ENCODE data around the gene KRTAP12-3. TPM values are rescaled to one million over a fixed set of nuclear protein-coding genes. Genes with fewer than 3 reads are reported as not detected.

The KRTAP12-3 gene
- total and polyA plus RNA-seq, 9 of the 15 experiments (the other 6 are each of a cell fraction or from before 2014, with no cell fraction given): not detected

DNA sequence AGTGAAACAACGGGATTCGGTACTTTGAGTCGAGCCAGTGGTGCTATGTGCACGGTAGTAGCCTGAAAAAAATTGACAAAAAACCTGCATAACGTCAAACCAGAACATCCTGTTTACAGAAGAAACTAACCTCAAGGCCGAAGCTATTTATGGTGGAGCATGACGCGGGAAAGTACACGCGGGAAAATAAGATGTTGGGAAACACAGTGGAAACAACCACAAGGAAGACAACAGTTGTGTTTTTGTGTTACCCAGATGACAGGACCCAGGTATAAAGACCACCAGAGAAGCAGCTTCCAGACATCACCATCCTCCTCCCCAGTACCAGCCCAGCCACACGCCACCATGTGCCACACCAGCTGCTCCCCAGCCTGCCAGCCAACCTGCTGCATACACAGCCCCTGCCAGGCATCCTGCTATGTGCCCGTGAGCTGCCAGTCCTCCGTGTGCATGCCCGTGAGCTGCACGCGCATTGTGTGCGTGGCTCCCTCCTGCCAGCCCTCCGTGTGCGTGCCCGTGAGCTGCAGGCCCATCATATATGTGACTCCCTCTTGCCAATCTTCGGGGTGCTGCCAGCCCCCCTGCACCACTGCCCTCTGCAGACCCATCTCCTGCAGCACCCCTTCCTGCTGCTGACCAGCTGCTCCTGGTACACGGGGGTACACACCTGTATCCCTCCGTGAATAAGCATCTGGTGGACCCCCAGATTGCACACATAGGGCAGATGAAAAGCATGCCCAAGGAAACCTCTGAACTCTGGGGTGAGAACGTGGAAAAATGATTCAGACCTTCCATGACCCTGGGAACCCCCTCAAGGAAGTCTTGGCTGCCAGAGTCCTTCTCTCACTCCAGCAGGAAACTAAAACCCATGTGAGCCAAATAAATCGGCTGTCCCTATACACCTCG, at the start of gene KRTAP12-3 (continued):
- TF ChIP-seq SMARCE1 (IDR thresholded peaks at IDR 0.05) (no peak), HDGF (IDR thresholded peaks at IDR 0.05) (no peak), CBX5 (IDR thresholded peaks at IDR 0.05; ENCODE audit: borderline replicate concordance, low read depth) (no peak)
- TF ChIP-seq, protein P1, sequence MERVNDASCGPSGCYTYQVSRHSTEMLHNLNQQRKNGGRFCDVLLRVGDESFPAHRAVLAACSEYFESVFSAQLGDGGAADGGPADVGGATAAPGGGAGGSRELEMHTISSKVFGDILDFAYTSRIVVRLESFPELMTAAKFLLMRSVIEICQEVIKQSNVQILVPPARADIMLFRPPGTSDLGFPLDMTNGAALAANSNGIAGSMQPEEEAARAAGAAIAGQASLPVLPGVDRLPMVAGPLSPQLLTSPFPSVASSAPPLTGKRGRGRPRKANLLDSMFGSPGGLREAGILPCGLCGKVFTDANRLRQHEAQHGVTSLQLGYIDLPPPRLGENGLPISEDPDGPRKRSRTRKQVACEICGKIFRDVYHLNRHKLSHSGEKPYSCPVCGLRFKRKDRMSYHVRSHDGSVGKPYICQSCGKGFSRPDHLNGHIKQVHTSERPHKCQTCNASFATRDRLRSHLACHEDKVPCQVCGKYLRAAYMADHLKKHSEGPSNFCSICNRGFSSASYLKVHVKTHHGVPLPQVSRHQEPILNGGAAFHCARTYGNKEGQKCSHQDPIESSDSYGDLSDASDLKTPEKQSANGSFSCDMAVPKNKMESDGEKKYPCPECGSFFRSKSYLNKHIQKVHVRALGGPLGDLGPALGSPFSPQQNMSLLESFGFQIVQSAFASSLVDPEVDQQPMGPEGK (CRISPR knock-in tag; IDR thresholded peaks at IDR 0.05; ENCODE audit: borderline replicate concordance): no peak

DNA sequence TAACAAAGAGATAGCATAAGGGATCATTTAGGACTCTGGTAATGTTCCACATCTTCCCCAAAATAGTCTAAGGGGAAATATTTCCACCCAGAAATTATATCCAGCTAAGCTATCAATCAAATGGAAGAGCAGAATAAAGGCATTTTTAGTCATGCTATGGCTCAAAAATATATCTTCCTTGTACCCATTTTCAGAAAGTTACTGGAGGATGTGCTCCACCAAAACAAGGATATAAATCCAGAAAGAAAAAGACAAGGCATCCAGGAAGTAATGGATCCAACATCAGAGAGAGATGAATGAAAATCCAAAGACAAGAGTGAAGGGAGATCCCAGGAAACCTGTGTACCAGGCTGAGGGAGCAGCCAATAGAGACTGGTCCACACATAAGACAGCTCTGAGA, 48.5 kb upstream of the KRTAP12-3 start:
- intact Hi-C loops (cut with micrococcal nuclease): no loop called here
- TF ChIP-seq HSF4 (CRISPR knock-in tag; IDR thresholded peaks at IDR 0.05; ENCODE audit: borderline replicate concordance): no peak
- no peak for TF ChIP-seq ZNF165 (CRISPR knock-in tag; IDR thresholded peaks at IDR 0.05; ENCODE audit: borderline replicate concordance)
- TF ChIP-seq ZBED1 (IDR thresholded peaks at IDR 0.05): no peak
- no peak for TF ChIP-seq COPS2 (conservative IDR thresholded peaks at IDR 0.05)
- TF ChIP-seq NCOR1 (IDR thresholded peaks at IDR 0.05): no peak
- TF ChIP-seq ZNF311 (CRISPR knock-in tag; IDR thresholded peaks at IDR 0.05): no peak
- TF ChIP-seq, protein P2, sequence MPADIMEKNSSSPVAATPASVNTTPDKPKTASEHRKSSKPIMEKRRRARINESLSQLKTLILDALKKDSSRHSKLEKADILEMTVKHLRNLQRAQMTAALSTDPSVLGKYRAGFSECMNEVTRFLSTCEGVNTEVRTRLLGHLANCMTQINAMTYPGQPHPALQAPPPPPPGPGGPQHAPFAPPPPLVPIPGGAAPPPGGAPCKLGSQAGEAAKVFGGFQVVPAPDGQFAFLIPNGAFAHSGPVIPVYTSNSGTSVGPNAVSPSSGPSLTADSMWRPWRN (IDR thresholded peaks at IDR 0.05; ENCODE audit: low read depth): no peak
- TF ChIP-seq JUN (IDR thresholded peaks at IDR 0.05; ENCODE audit: borderline replicate concordance, low read depth, low read length): no peak
- TF ChIP-seq JUN (CRISPR knock-in tag; IDR thresholded peaks at IDR 0.05; ENCODE audit: borderline replicate concordance): no peak
- TF ChIP-seq GATAD2B (IDR thresholded peaks at IDR 0.05; ENCODE audit: borderline replicate concordance): no peak
- TF ChIP-seq LCOR (CRISPR knock-in tag; IDR thresholded peaks at IDR 0.05): no peak
- TF ChIP-seq CBFB (CRISPR knock-in tag; IDR thresholded peaks at IDR 0.05): no peak
- no peak for TF ChIP-seq BRCA1 (IDR thresholded peaks at IDR 0.05)
- TF ChIP-seq BRCA1 (CRISPR knock-in tag; IDR thresholded peaks at IDR 0.05): no peak
- TF ChIP-seq SIX5 (IDR thresholded peaks at IDR 0.05; ENCODE audit: borderline replicate concordance in 1 of 2, insufficient read depth in 1 of 2, low read depth in 1 of 2, low read length in 2 of 2): no peak
- no peak for TF ChIP-seq RAD51 (IDR thresholded peaks at IDR 0.05; ENCODE audit: borderline replicate concordance, low read depth)

More for the DNA sequence above, 48.5 kb upstream of the KRTAP12-3 start:
- peaks cover 3 to 15% of the 10 kb centered on the region in 2 experiments; a peak in 4 of 5 replicates for H3K27me3 ChIP-seq (ENCODE audit: control insufficient read depth in 2 of 2, insufficient read depth in 2 of 2, low read length in 2 of 2)
- POLR2A ChIA-PET: interaction anchor here (0.9 kb wide), 1 partner anchor 27 kb away, joined by 3 read pairs; no protein-coding TSS in a partner anchor
- FAIRE-seq (no peak), ATAC-seq (no peak), DNase-seq (ENCODE audit: extremely low read depth in 1 of 4, low spot score in 3 of 4) (no peak)
- no peak overlapping the region for H2AFZ ChIP-seq (ENCODE audit: low read depth, low read length)
- H3K36me3 ChIP-seq (ENCODE audit: control insufficient read depth, insufficient read depth, low read length): no peaks in the 10 kb centered on the region
- no peak overlapping the region for H3K9ac ChIP-seq (ENCODE audit: insufficient read depth in 1 of 2, low read depth in 2 of 2, low read length in 2 of 2)
- peaks cover under 1% of the 10 kb centered on the region for H3K9me1 ChIP-seq (ENCODE audit: control insufficient read depth, insufficient read depth, low read length)
- CTCF ChIA-PET (ENCODE audit: low intra/inter-chr PET ratio): no interaction called here
- H3K9me3 ChIP-seq (replicated peaks; ENCODE audit: control insufficient read depth, insufficient read depth, low read depth, low read length): no peaks in the 10 kb centered on the region; the same call in none of the 2 replicates
- H3K4me1 ChIP-seq (replicated peaks in 1 of 2; ENCODE audit: control insufficient read depth in 2 of 2, insufficient read depth in 2 of 2, low read length in 2 of 2): peaks cover 0 to 5% of the 10 kb centered on the region in 2 experiments; a peak in 1 of 5 replicates
- no peak overlapping the region for H3K4me3 ChIP-seq
- no peaks in the 10 kb centered on the region for H4K20me1 ChIP-seq (replicated peaks; ENCODE audit: control insufficient read depth, insufficient read depth, low read length)
- BruUV-seq (replicated peaks): no TSS peak
- H3K79me2 ChIP-seq (ENCODE audit: control insufficient read depth, insufficient read depth, low read length): no peaks in the 10 kb centered on the region
- in situ Hi-C loops (cut with MboI): no loop called here
- H3K4me2 ChIP-seq (ENCODE audit: insufficient read depth, low read length): no peak overlapping the region
- H3K27ac ChIP-seq (ENCODE audit: extremely low read depth, low read depth, low read length): no peak overlapping the region
